ENCODE measurements around the gene PIK3C2A.
"Not testable (repeated sequence)": the region's sequence is repeated elsewhere in the genome, so short reads cannot be mapped to it uniquely, and the experiment has no call there.

PIK3C2A gene

GRCh38 chr11:17233101-17233500 lies 25.3 kb upstream of the PIK3C2A start:
- peaks cover 3% of the 10 kb centered on the region for H3K4me1 ChIP-seq (ENCODE audit: control insufficient read depth, insufficient read depth, low read length, unreplicated experiment)
- H3K79me2 ChIP-seq (ENCODE audit: control insufficient read depth, insufficient read depth, low read length, unreplicated experiment) = no peaks in the 10 kb centered on the region
- no peaks in the 10 kb centered on the region for H3K27me3 ChIP-seq (ENCODE audit: insufficient read depth, low read length)
- no peaks in the 10 kb centered on the region for H3K36me3 ChIP-seq (ENCODE audit: insufficient read depth, low read length)
- no peak overlapping the region for H3K27ac ChIP-seq (ENCODE audit: low read depth, low read length)
- H3K4me3 ChIP-seq (ENCODE audit: low read depth, low read length) = no peak overlapping the region
- no peak overlapping the region for H2AFZ ChIP-seq (ENCODE audit: low read length, unreplicated experiment)

GRCh38 chr11:17230867-17231851 lies 23.4 kb upstream of the PIK3C2A start:
- H3K27me3 ChIP-seq (ENCODE audit: insufficient read depth, low read length) = no peaks in the 10 kb centered on the region
- H3K4me1 ChIP-seq (ENCODE audit: control insufficient read depth, insufficient read depth, low read length, unreplicated experiment) = peaks cover 3% of the 10 kb centered on the region
- no peak overlapping the region for H3K4me3 ChIP-seq (ENCODE audit: low read depth, low read length)
- no peak overlapping the region for H3K27ac ChIP-seq (ENCODE audit: low read depth, low read length)
- no peaks in the 10 kb centered on the region for H3K36me3 ChIP-seq (ENCODE audit: insufficient read depth, low read length)
- H3K79me2 ChIP-seq (ENCODE audit: control insufficient read depth, insufficient read depth, low read length, unreplicated experiment) = no peaks in the 10 kb centered on the region
- no peak overlapping the region for H2AFZ ChIP-seq (ENCODE audit: low read length, unreplicated experiment)

GRCh38 chr11:17229481-17230152 lies 21.8 kb upstream of the PIK3C2A start:
- H3K4me3 ChIP-seq (ENCODE audit: low read depth, low read length) = no peak overlapping the region
- peaks cover 7% of the 10 kb centered on the region for H3K4me1 ChIP-seq (ENCODE audit: control insufficient read depth, insufficient read depth, low read length, unreplicated experiment)
- H3K36me3 ChIP-seq (ENCODE audit: insufficient read depth, low read length) = no peaks in the 10 kb centered on the region
- no peak overlapping the region for H3K27ac ChIP-seq (ENCODE audit: low read depth, low read length)
- no peaks in the 10 kb centered on the region for H3K27me3 ChIP-seq (ENCODE audit: insufficient read depth, low read length)
- H2AFZ ChIP-seq (ENCODE audit: low read length, unreplicated experiment) = no peak overlapping the region
- no peaks in the 10 kb centered on the region for H3K79me2 ChIP-seq (ENCODE audit: control insufficient read depth, insufficient read depth, low read length, unreplicated experiment)

- not testable (repeated sequence) for H2AFZ ChIP-seq (ENCODE audit: low read length, unreplicated experiment); H3K36me3 ChIP-seq (ENCODE audit: insufficient read depth, low read length); H3K79me2 ChIP-seq (ENCODE audit: control insufficient read depth, insufficient read depth, low read length, unreplicated experiment); H3K4me3 ChIP-seq (ENCODE audit: low read depth, low read length); H3K4me1 ChIP-seq (ENCODE audit: control insufficient read depth, insufficient read depth, low read length, unreplicated experiment); H3K27me3 ChIP-seq (ENCODE audit: insufficient read depth, low read length); H3K27ac ChIP-seq (ENCODE audit: low read depth, low read length)
Observed at GRCh38 chr11:17228186-17228925, 20.6 kb upstream of the PIK3C2A start.

- H2AFZ ChIP-seq (ENCODE audit: low read length, unreplicated experiment) = no peak overlapping the region
- H3K27me3 ChIP-seq (ENCODE audit: insufficient read depth, low read length) = no peaks in the 10 kb centered on the region
- no peaks in the 10 kb centered on the region for H3K79me2 ChIP-seq (ENCODE audit: control insufficient read depth, insufficient read depth, low read length, unreplicated experiment)
- peaks cover 5% of the 10 kb centered on the region for H3K4me1 ChIP-seq (ENCODE audit: control insufficient read depth, insufficient read depth, low read length, unreplicated experiment)
- H3K4me3 ChIP-seq (ENCODE audit: low read depth, low read length) = no peak overlapping the region
- no peaks in the 10 kb centered on the region for H3K36me3 ChIP-seq (ENCODE audit: insufficient read depth, low read length)
- H3K27ac ChIP-seq (ENCODE audit: low read depth, low read length) = no peak overlapping the region
Observed at GRCh38 chr11:17224727-17225126, 16.9 kb upstream of the PIK3C2A start.

GRCh38 chr11:17221968-17222367 lies 14.2 kb upstream of the PIK3C2A start:
- no peak overlapping the region for H3K4me3 ChIP-seq (ENCODE audit: low read depth, low read length)
- H3K27me3 ChIP-seq (ENCODE audit: insufficient read depth, low read length) = no peaks in the 10 kb centered on the region
- no peak overlapping the region for H3K27ac ChIP-seq (ENCODE audit: low read depth, low read length)
- no peaks in the 10 kb centered on the region for H3K79me2 ChIP-seq (ENCODE audit: control insufficient read depth, insufficient read depth, low read length, unreplicated experiment)
- H3K36me3 ChIP-seq (ENCODE audit: insufficient read depth, low read length) = no peaks in the 10 kb centered on the region
- peaks cover 5% of the 10 kb centered on the region for H3K4me1 ChIP-seq (ENCODE audit: control insufficient read depth, insufficient read depth, low read length, unreplicated experiment)
- H2AFZ ChIP-seq (ENCODE audit: low read length, unreplicated experiment) = no peak overlapping the region

GRCh38 chr11:17219016-17219415 lies 11.2 kb upstream of the PIK3C2A start:
- Histone ChIP-seq H3K36me3 (ENCODE audit: insufficient read depth, low read length) (peaks cover 4% of the 10 kb centered on the region; the same call in 1 of the 2 replicates), H3K27ac (ENCODE audit: low read depth, low read length) (no peak overlapping the region)

GRCh38 chr11:17218403-17218802 lies 10.6 kb upstream of the PIK3C2A start:
- H2AFZ ChIP-seq (ENCODE audit: low read length, unreplicated experiment) = no peak overlapping the region
- no peak overlapping the region for H3K27ac ChIP-seq (ENCODE audit: low read depth, low read length)
- no peaks in the 10 kb centered on the region for H3K4me1 ChIP-seq (ENCODE audit: control insufficient read depth, insufficient read depth, low read length, unreplicated experiment)
- H3K36me3 ChIP-seq (ENCODE audit: insufficient read depth, low read length) = peaks cover 4% of the 10 kb centered on the region; the same call in 1 of the 2 replicates
- no peaks in the 10 kb centered on the region for H3K27me3 ChIP-seq (ENCODE audit: insufficient read depth, low read length)
- H3K4me3 ChIP-seq (ENCODE audit: low read depth, low read length) = no peak overlapping the region
- no peaks in the 10 kb centered on the region for H3K79me2 ChIP-seq (ENCODE audit: control insufficient read depth, insufficient read depth, low read length, unreplicated experiment)

More at GRCh38 chr11:17219016-17219415, 11.2 kb upstream of the PIK3C2A start:
- Histone ChIP-seq H3K27me3 (ENCODE audit: insufficient read depth, low read length) (no peaks in the 10 kb centered on the region), H3K4me3 (ENCODE audit: low read depth, low read length) (no peak overlapping the region), H3K4me1 (ENCODE audit: control insufficient read depth, insufficient read depth, low read length, unreplicated experiment) (no peaks in the 10 kb centered on the region), H2AFZ (ENCODE audit: low read length, unreplicated experiment) (no peak overlapping the region), H3K79me2 (ENCODE audit: control insufficient read depth, insufficient read depth, low read length, unreplicated experiment) (no peaks in the 10 kb centered on the region)

GRCh38 chr11:17217401-17217800 lies 9.6 kb upstream of the PIK3C2A start:
- Histone ChIP-seq H3K4me1 (ENCODE audit: control insufficient read depth, insufficient read depth, low read length, unreplicated experiment) (no peaks in the 10 kb centered on the region), H3K27me3 (ENCODE audit: insufficient read depth, low read length) (no peaks in the 10 kb centered on the region), H3K27ac (ENCODE audit: low read depth, low read length) (no peak overlapping the region), H3K36me3 (ENCODE audit: insufficient read depth, low read length) (peaks cover 4% of the 10 kb centered on the region; the same call in 1 of the 2 replicates), H3K79me2 (ENCODE audit: control insufficient read depth, insufficient read depth, low read length, unreplicated experiment) (no peaks in the 10 kb centered on the region), H3K4me3 (ENCODE audit: low read depth, low read length) (no peak overlapping the region), H2AFZ (ENCODE audit: low read length, unreplicated experiment) (no peak overlapping the region)

- H3K27me3 ChIP-seq (ENCODE audit: insufficient read depth, low read length) = no peaks in the 10 kb centered on the region
- H3K4me1 ChIP-seq (ENCODE audit: control insufficient read depth, insufficient read depth, low read length, unreplicated experiment) = peaks cover 10% of the 10 kb centered on the region
- H3K4me3 ChIP-seq (ENCODE audit: low read depth, low read length) = no peak overlapping the region
- H3K79me2 ChIP-seq (ENCODE audit: control insufficient read depth, insufficient read depth, low read length, unreplicated experiment) = no peaks in the 10 kb centered on the region
- peaks cover 4% of the 10 kb centered on the region; the same call in 1 of the 2 replicates for H3K36me3 ChIP-seq (ENCODE audit: insufficient read depth, low read length)
- H2AFZ ChIP-seq (ENCODE audit: low read length, unreplicated experiment) = no peak overlapping the region
- H3K27ac ChIP-seq (ENCODE audit: low read depth, low read length) = no peak overlapping the region
Observed at GRCh38 chr11:17214338-17214737, 6.6 kb upstream of the PIK3C2A start.
